ENCODE measurements around the gene FANCE. TPM values are rescaled to one million over a fixed set of nuclear protein-coding genes. Genes with fewer than 3 reads are reported as not detected.
A peak's percentile ranks its signal among the peaks of the same experiment; 100 is the strongest.

The FANCE gene
- total RNA-seq, 2 donors from 2014 or later = 1.8 to 3.7 TPM

DNA sequence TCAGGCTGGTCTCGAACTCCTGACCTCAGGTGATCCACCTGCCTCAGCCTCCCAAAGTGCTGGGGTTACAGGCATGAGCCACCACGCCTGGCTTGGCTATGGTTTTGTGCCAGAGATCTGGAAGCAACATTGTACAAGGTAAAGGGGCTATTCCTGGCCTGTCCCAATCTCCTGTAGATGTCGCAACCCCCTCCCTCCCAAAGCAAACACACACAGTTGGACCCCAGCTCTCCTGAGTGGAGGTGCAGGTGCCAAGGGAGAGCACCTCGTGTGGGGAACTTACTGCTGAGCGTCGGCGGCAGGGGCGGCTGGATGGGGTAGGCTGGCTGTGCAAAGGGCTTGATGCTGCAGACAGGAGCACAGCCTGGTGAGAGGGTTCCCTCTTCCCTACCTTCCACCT is 24.9 kb downstream of the FANCE start:
- ATAC-seq (no peak), DNase-seq (no peak)
- intact Hi-C loops (cut with DNase I) = no loop called here

DNA sequence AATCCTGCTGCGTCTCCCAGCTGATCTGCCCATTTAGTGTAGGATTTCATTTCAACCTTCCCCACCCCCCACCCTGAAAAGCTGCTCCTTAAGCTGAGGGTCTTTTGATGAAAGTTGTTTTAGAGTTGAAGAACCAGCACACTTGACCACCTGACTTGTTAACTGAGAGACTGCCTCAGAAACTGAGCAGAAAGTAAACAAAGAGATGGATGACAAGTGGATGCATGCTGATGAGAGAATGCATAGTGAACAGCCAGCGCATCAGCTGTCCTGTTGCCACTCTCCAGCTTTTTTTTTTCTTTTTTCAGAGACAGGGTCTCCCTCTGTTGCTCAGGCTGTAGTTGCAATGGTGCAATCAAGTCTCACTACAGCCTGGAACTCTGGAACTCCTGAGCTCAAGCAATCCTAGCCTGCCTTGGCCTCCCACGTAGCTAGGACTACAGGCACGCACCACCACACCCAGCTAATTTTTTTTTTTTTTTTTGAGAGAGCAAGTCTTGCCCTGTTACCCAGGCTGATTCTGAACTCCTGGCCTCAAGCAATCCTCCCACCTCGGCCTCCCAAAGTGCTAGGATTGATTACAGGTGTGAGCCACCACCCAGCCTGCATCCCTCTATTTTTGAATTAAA is 25.5 kb downstream of the FANCE start:
- no peak for DNase-seq
- no peak for ATAC-seq
- intact Hi-C loops (cut with DNase I) = no loop called here

DNA sequence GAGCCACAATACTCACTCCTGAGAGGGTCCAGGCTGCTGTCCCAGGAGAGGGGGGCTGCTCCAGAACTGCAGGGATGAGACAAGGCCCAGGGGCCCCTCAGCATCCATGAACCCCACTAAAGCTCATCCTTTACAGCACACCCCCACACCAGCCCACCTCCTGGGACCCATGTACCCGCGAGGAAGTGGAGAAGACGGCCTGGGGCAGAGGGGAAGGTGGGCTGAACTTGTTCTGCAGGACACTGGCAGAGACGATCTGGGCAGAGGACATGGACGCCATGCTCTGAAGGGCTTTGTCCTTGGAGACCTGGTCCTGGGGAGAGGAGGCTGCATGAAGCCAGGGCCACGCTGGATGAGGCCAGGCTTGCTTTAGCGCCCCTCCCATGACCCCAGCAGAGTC is 26.1 kb downstream of the FANCE start:
- no peak for DNase-seq
- intact Hi-C loops (cut with DNase I) = no loop called here
- ATAC-seq = no peak

DNA sequence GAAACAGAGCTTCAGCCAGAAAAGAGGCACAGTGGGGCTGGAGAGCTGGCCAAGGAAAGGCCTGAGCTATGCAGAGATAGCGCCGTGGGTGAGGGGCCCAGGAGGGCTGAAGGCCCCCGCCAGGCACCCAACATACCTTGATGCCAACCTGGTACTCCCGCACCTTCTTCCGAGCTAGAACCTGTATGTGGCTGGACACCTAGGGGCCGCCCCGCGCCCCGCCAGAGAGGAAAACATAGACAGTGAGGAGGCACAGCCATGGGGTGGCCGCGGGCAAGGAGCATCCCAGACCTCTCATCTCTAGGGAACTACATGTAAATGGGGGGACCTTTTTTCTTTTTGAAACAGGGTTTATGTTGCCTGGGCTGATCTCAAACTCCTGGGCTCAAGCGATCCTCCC is 28.0 kb downstream of the FANCE start:
- intact Hi-C loops (cut with DNase I) = no loop called here
- ATAC-seq (no peak), DNase-seq (no peak)

DNA sequence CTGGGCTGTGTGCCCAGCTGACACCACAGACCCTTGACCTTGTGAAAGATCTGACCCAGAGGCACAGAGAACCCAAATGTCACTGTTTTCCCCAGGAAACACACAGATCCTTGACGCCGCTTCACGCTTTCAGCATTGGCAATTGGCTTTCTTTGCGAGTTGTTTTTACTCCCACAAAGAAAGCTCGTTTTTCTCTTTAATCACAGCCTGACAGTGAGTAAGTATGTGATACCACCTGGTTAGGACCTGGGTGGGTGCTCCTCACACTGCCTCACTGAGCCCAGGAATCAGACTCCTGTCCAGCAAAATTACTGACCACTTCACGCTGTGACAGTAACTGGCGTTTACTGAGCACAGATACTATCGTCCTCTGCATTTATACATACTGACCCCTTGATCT is 29.1 kb downstream of the FANCE start:
- DNase-seq (no peak), ATAC-seq (no peak)
- intact Hi-C loops (cut with DNase I) = no loop called here

DNA sequence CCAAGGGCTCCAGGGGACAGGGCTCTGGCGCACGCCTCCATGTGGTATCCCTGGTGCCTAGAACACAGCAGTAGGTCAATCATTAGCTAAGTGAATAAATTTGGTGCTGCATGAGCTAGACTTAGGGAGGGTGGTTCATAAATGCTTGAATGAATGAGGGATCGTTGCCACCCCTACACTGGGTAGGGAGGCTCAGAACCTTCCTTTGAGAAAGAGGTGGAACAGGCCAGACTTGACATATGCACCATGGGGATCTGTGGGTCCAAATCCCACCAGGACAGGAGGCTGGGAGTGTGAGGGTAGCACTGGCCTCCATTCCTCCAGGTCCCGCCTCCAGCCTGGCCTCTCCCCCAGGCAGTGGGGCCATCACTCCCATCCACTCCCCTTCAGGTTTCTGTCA is 30.9 kb downstream of the FANCE start:
- no peak for ATAC-seq
- intact Hi-C loops (cut with DNase I) = no loop called here
- DNase-seq = no peak

DNA sequence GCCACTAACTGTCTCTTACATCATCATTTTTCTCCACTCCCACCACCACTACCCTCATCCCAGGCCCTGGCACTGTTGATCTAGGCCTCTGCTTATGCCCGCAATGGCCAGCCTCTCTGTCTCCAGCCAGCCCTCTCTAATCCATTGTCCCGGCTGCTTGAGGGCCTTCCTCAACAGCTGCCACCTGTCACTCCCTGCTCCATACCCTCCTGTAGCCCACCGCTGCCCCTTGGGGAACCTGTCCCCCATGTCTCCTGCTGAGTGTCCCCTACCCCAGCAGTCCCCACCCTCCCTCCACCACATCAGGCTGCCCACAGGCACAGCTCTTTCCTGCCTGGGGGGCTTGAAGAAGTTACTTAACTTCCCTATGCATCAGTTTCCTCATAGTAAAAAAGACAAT is 31.4 kb downstream of the FANCE start:
- no peak for ATAC-seq
- DNase-seq = no peak
- intact Hi-C loops (cut with DNase I) = no loop called here

DNA sequence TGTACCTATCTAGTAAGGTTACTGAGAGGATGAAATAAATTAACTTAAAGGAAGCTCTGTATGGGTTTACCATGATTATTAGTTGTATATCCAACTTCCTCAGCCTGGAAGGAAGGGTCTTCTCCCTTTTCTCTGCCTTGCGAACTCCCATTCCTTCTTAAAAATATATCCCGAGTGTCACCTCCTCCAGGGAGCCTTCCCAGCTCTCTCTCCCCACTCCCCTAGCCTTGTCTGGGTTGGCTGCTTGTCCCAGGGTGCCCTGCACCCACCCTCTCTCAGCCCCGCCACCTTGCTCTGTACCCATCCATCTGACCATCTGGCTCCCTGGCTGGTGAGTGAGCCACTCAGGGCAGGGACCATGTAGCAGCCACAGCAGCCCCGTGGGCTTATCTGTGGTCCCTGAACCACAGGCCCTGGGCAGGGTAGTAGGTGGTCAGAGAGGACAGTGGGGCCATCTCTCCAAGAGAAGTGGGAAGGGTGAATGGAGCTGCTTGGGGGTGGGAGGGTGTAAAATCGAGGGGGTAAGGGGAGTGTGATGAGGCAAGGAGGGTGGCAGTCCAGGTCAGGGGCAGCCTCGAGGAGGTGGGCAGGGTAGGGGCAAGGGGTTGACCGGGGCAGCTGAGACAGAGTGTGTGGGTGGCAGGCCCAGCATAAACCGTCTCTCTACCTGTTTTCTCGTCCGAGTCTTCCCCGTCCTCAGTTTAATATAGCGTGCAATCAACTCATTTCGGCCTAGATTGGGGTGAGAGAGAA is 31.9 kb downstream of the FANCE start:
- intact Hi-C loops (cut with DNase I) = no loop called here
- DNase-seq = no peak

DNA sequence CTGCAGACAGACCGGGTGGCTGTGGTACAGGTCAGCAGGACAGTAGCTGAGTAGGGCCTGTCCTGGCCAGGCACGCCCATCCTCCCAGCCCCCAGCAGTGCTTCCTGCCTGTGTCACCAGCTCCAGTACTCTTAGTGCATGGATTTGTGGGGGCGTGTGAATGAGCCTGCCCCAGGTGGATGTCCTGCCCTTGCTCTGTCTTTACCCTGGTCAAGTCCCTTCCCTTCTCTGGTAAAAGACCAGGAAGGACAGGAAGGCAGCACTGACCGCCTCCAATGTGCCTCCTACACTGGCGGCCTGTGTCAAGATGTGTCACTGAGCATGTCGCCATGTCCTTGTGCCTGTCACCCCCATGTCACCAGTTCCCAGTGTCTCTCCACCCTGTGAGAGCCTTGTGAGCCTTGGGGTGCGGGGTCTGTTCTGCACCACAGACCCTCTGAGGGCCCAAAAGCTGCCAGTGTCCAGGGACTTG is 32.8 kb downstream of the FANCE start:
- ATAC-seq (no peak), DNase-seq (no peak)
- intact Hi-C loops (cut with DNase I) = no loop called here

More for the DNA sequence above, 31.9 kb downstream of the FANCE start:
- ATAC-seq = no peak

DNA sequence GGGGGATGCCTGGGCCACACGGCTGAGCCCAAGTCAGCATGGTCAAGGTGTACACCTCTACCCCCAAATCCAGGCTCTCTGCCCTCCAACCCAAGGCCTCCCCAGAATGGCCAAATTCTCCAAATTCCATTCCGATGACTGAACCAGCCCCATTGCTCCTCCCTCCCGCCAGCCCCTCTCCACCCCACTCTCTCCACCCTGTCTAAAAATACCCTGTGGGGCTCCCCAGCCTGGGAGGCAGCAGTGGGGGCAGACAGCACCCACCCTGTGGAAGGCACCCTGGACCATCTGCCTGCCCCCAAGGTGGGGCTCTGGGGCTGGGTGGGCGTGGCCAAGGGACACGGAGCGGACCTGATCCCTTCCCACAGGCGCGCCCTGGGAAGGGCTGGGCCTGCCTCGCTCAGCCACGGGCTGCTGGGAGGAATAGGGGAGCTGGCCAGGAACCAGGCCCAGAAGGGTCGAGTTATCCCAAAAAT is 33.3 kb downstream of the FANCE start:
- intact Hi-C loops (cut with DNase I) = no loop called here
- DNase-seq (no peak), ATAC-seq (peak; percentile 47 to 48)

DNA sequence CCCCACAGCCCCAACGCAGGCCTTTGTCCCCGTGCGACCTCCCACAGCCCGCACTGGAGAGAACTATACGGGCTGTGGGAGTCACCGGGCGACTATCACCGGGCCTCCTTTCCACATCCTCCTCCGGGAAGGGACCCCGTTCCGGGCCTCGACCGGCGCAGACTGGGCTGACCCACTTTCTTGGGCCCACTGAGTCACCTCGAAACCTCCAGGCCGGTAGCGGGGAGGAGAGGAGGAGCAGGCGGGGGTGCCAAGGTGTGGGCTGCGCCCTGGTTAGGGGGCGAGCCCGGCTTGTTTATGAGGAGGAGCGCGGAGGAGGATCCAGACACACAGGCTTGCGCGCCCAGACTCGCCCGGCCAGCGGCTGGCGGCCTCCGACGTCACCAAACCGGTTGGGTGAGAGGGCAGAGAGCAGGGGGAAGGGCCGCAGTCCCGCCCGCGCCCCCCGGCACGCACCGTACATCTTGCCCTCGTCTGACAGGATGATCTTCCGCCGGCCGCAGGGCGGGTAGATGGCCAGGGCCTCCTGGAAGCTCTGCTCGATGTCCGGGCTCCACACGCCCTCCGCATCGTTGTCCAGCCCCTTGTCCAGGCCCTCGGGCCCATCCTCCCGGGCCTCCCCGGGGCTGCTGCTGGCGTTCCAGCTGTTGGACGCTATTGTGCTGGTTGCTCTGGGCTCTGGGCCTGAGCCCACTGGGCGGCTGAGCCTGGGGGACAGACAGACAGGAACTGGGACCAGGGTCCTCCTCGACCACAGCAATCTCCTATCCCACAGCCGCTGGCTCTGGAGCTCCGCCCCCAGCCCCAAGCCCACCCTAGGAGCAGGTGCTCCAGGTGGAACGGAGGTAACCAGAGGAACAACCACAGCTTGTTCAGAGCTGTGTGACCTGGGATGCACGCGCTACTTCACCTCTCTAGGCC is 34.1 kb downstream of the FANCE start:
- DNase-seq = peak; percentile 67
- peak; percentile 28 to 56 for ATAC-seq
- intact Hi-C loops (cut with DNase I) = no loop called here

DNA sequence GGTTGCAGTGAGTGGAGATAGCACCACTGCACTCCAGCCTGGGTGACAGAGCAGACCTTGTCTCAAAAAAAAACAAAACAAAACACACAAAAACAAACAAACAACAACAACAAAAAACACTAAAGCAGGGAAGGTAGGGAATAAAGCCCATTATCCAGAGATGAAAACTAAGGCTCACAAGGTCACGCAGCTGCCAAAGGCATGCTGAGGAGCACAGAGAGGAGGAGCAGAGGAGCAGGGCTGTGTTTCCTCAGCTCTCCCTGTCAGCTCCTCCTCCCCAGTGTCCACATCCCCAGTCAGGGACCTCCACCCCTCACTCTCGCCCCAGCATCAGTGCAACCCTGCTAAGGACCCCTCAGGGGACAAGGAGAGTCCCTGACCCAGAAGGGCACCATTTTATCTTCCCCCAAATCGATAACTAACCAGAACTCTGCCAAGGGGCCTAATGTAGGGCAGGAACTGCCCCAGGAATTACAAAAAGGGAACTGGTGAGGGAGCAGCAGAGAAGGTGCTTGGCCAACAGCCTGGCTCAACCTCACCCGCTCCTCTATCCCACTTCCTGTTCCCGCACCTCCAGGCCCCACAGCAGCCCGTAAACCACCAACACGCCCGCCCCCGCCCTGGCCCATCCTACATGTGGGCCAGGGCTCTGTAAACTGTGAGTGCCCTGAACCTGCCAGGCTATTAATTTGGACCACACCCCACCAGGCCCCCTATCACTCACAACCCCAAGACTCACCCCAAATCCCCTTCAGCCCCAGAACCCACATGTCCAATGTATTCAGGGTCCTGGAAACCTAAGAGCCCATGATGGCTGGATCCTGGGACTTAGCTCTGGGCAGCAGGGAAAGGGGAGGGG is 35.7 kb downstream of the FANCE start:
- ATAC-seq = no peak

DNA sequence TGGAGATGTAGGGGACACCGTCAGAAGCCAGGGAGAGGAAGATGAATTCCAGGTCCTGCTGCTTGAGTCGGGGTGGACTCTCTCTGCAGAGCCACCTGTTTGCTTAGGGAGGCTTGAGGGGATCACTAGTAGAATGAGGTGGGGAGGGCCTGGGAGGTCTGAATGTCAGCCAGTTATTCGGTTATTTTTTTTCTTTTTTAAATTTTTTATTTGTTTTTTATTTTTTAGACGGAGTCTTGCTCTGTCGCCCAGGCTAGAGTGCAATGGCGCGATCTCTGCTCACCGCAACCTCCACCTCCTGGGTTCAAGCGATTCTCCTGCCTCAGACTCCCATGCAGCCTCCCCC is 36.4 kb downstream of the FANCE start:
- ATAC-seq = no peak
- intact Hi-C loops (cut with DNase I) = no loop called here
- no peak for DNase-seq

More for the DNA sequence above, 35.7 kb downstream of the FANCE start:
- intact Hi-C loops (cut with DNase I) = no loop called here
- no peak for DNase-seq

DNA sequence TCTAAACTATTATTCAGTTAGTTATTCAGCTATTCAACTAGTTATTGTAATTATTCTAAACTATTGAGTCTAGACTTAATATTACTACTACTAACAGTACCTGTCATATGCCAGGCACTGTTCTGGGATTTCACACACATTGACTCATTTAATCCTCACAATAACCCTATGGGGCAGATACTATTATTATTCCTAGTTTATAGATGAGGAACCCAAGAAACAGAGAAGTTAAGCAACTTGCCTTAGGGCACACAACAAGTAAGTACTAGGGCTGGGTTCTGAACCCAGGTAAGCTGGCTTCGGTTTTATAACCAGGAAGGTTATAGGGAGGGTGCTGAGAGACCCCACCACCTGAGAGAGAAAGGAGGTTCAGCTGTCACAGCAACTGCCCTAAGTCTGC is 36.9 kb downstream of the FANCE start:
- intact Hi-C loops (cut with DNase I) = no loop called here
- no peak for DNase-seq
- ATAC-seq = no peak

DNA sequence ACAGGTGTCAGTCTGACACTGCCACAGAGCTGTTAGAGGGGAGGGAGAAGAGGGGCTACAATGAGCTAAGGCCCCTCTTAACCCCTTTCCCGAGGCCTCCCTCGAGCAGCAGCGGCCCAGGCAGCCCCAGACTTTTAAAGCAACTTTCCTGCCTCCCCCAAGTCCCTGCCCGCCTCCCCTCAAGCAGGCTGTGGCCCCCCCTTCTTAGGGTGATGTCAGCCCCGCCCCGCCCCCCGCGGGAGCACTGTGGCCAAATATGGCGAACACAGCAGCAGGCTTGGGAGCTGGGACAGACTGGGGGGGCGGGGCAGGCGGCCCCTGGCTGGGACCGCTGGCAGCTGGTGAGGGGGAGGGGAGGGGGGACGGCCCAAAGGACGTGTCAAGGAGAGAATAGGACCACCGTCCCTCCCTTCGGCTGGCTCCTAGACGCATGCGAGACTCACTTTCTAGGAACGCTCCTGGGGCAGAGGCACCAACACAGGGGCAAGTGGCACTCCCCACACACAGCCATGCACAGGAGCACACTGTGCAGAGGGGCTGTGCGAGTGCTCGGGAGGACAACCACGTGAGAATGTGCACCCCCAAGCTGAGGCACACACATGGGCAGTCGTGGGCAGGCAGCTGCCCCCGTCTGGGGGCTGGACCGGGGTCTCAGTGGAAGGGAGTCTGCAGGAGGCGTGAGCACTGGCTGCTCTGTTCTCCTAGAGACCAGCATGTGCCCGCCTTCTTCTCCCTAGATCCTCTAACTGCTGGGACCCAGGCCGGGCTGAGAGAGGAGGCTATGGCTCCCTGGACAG is 38.1 kb downstream of the FANCE start:
- ATAC-seq (peak; percentile 59 to 75), DNase-seq (peak; percentile 86)
- intact Hi-C loops (cut with DNase I) = no loop called here

DNA sequence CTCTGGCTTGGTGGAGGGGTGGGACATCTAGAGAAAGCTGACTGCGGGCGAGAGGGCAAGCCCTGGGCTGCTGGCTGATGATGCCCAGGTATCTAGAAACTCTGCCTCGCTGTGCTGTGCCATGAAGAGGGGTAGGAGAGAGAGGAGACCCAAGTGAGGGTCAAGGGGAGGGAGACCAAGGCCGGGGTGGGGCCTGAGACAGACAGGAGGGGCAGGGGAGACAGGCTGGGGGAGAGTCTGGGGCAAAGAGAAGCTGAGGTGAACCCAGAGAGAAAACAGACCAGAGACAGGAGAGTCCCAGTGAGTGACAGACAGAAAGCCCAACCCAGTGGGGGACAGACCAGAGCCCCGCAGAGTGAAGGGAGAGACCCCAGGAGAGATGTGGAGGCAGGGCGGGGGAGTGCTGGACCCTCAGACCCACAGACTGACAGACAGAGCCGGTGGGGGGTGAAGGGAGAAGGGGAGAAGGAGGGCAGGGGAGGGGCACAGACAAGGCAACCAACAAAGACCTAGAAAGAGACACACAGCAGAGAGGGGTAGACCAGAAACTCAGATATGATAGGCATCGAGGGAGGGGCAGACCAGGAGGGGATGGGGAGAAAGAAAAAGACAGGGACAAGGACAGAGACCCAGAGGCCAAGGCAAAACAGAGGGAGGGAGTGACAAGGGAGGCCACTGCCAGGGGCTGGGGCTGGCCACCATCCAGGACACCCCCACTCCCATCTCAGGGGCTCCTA is 38.9 kb downstream of the FANCE start:
- intact Hi-C loops (cut with DNase I) = no loop called here
- ATAC-seq = no peak
- no peak for DNase-seq

DNA sequence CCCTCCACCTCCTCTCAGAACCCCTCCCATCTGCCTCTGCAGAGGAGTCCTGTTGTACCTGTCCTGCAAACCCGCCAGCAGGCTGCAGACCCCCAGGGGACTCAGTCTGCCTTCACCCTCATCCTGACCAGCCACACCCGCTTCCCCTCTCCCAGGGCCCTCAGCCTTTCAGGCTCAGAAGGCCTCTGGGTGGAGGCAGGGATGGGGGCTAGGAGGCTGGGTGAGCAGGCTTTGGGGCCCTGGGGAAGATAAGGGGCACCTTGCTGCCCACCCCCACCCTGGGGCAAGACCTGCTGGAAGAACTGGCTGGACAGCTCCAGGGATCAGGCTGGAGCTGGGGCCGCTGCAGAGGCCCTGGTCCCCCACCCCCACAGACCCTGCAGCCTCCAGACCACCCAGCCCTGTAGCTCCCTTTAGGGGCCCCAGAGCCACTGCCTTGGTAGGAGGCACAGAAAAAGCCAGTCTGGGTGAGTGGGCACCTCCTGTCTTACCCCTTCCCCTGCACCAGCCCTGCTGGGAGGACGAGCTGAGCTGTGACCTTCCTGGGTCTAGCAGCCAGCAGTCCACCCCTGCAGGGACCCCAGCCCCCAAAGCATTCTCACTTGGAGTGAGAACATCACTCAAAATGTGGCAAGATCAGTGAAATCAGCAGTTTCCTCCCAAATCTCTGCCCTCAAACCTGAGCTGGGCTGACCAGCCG is 39.6 kb downstream of the FANCE start:
- intact Hi-C loops (cut with DNase I) = no loop called here
- no peak for ATAC-seq
- no peak for DNase-seq
